A549 (cell line): ENCODE results near the gene SAMM50. TPM values are rescaled to one million over a fixed set of nuclear protein-coding genes. Genes with fewer than 3 reads are reported as not detected.

Experiments used
- ATAC-seq, 2 experiments: fragments of 200-7000 bp in 1 of 2; fragments of >200 bp in 1 of 2; cut with Nextera tagmentation in 1 of 2; cut with Tn5 transposase in 1 of 2; 3 replicates each; pipeline versions ENCODE4 v1.8.0 to v1.9.1; 2018 to 2020; ENCODE audit warnings: mild to moderate bottlenecking in 1 of 2, moderate library complexity in 1 of 2
- CTCF ChIA-PET: fragments of 300-600 bp; sonication (Branson Sonifier 250); formaldehyde crosslinking; extraction: SDS; loops from one replicate; lab custom pipeline; 2021; ENCODE audit warnings: antibody characterized with exemption, inconsistent platforms; lab: Yijun Ruan, JAX
- POLR2A ChIA-PET: fragments of 350-600 bp; formaldehyde crosslinking; extraction: SDS; loops from one replicate; lab custom pipeline; 2021; ENCODE audit warnings: antibody characterized with exemption, inconsistent platforms; lab: Yijun Ruan, JAX
- DNase-seq, 2 experiments: peaks; one replicate each; pipeline versions ENCODE4 v3.0.0 to v3.0.0-alpha.2; 2011 to 2016; ENCODE audit warnings: low read depth in 1 of 2, low spot score in 1 of 2
- FAIRE-seq: peaks from 2 replicates; lab custom pipeline; 2011; peaks lifted over from hg19 to GRCh38; lab: Jason Lieb, UNC
- H3K27ac ChIP-seq, 2 experiments: fragments of >200 bp; sonication (Bioruptor Twin); formaldehyde crosslinking; 3 replicates each; pipeline ENCODE4 v1.5.1; 2016 to 2017
- H3K4me1 ChIP-seq: fragments of >200 bp; sonication (Bioruptor Twin); formaldehyde crosslinking; 3 replicates; pipeline ENCODE4 v1.6.1; 2016
- H3K4me2 ChIP-seq: fragments of >200 bp; sonication (Bioruptor Twin); formaldehyde crosslinking; 3 replicates; pipeline ENCODE4 v1.6.1; 2016
- H3K4me3 ChIP-seq: fragments of >200 bp; sonication (Bioruptor Twin); formaldehyde crosslinking; 3 replicates; pipeline ENCODE4 v1.5.1; 2016
- H3K9me3 ChIP-seq: fragments of >200 bp; sonication (Bioruptor Twin); formaldehyde crosslinking; 3 replicates; pipeline ENCODE4 v1.6.1; 2016
- BHLHE40 ChIP-seq: IDR thresholded peaks from 2 replicates; pipeline ENCODE4 v1.6.1; 2012; ENCODE audit warnings: low read depth, low read length, inconsistent platforms
- CBX2 ChIP-seq: fragments of 200-600 bp; sonication (generic); IDR thresholded peaks from 2 replicates; pipeline ENCODE4 v1.6.1; 2016; ENCODE audit warnings: low read depth, mild to moderate bottlenecking, borderline replicate concordance
- CBX8 ChIP-seq: fragments of 200-600 bp; sonication (generic); IDR thresholded peaks from 2 replicates; pipeline ENCODE4 v1.6.1; 2016
- CHD2 ChIP-seq: fragments of 150-350 bp; IDR thresholded peaks from 2 replicates; pipeline ENCODE4 v1.6.1; 2014; ENCODE audit warnings: low read length; ENCODE audit not compliant: partially characterized antibody
- EHMT2 ChIP-seq: fragments of 200-600 bp; sonication (generic); IDR thresholded peaks from 2 replicates; pipeline ENCODE4 v1.6.1; 2016; ENCODE audit warnings: antibody characterized with exemption, low read depth, mild to moderate bottlenecking, moderate library complexity
- EP300 ChIP-seq, 2 experiments: fragments of >200 bp; sonication (Bioruptor Twin); formaldehyde crosslinking; IDR thresholded peaks; 2 replicates in 1 of 2; 3 replicates in 1 of 2; pipeline ENCODE4 v1.6.1; 2016 to 2017
- FOXS1 ChIP-seq: fragments of 250-450 bp; sonication (Bioruptor Pico); IDR thresholded peaks from 2 replicates; pipeline ENCODE4 v1.5.0; 2020; ENCODE audit warnings: mild to moderate bottlenecking, moderate library complexity
- HES2 ChIP-seq: fragments of >200 bp; sonication (Bioruptor Twin); formaldehyde crosslinking; IDR thresholded peaks from 2 replicates; pipeline ENCODE4 v1.6.1; 2016
- HEYL ChIP-seq: fragments of 250-450 bp; sonication (Bioruptor Pico); IDR thresholded peaks from 2 replicates; pipeline ENCODE4 v1.8.0; 2021; ENCODE audit warnings: mild to moderate bottlenecking, moderate library complexity
- HMGXB4 ChIP-seq: fragments of 250-450 bp; sonication (Bioruptor Pico); IDR thresholded peaks from 2 replicates; pipeline ENCODE4 v1.5.0; 2021; ENCODE audit warnings: mild to moderate bottlenecking, moderate library complexity, borderline replicate concordance
- JUN ChIP-seq, 2 experiments: fragments of >200 bp; sonication (Bioruptor Twin); formaldehyde crosslinking; IDR thresholded peaks; 2 replicates in 1 of 2; 3 replicates in 1 of 2; pipeline ENCODE4 v1.6.1; 2016 to 2017
- JUNB ChIP-seq: fragments of >200 bp; sonication (Bioruptor Twin); formaldehyde crosslinking; IDR thresholded peaks from 2 replicates; pipeline ENCODE4 v1.6.1; 2016
- KDM5A ChIP-seq: fragments of 200-600 bp; sonication (generic); IDR thresholded peaks from 2 replicates; pipeline ENCODE4 v1.6.1; 2016; ENCODE audit warnings: antibody characterized with exemption, mild to moderate bottlenecking
- MAFK ChIP-seq: fragments of 450-650 bp; IDR thresholded peaks from 2 replicates; pipeline ENCODE4 v1.6.1; 2014; ENCODE audit not compliant: partially characterized antibody
- MAZ ChIP-seq: fragments of 150-350 bp; IDR thresholded peaks from 2 replicates; pipeline ENCODE4 v1.6.1; 2014; ENCODE audit warnings: antibody characterized with exemption, low read depth, low read length, borderline replicate concordance
- MYC ChIP-seq: IDR thresholded peaks from 2 replicates; pipeline ENCODE4 v1.6.1; 2012; ENCODE audit warnings: mild to moderate bottlenecking, inconsistent platforms, low read length, improper control_type of control experiment, borderline replicate concordance
- PHF8 ChIP-seq: fragments of 200-600 bp; sonication (generic); IDR thresholded peaks from 2 replicates; pipeline ENCODE4 v1.6.1; 2016; ENCODE audit warnings: low read depth, mild to moderate bottlenecking, antibody characterized with exemption, moderate library complexity, borderline replicate concordance
- POLR2A ChIP-seq: IDR thresholded peaks from 2 replicates; pipeline ENCODE4 v1.6.1; 2012; ENCODE audit warnings: mild to moderate bottlenecking, low read length
- RAD21 ChIP-seq, 2 experiments: fragments of >200 bp in 1 of 2; sonication (Bioruptor Twin) in 1 of 2; formaldehyde crosslinking in 1 of 2; IDR thresholded peaks in 1 of 2; conservative IDR thresholded peaks in 1 of 2; 2 replicates in 1 of 2; 3 replicates in 1 of 2; pipeline ENCODE4 v1.6.1; 2012 to 2018; ENCODE audit warnings: inconsistent platforms in 1 of 2
- RARB ChIP-seq: fragments of 250-450 bp; sonication (Bioruptor Pico); IDR thresholded peaks from 2 replicates; pipeline ENCODE4 v1.8.0; 2021; ENCODE audit warnings: mild to moderate bottlenecking, moderate library complexity
- SMC3 ChIP-seq: fragments of >200 bp; sonication (Bioruptor Twin); formaldehyde crosslinking; IDR thresholded peaks from 3 replicates; pipeline ENCODE4 v1.6.1; 2018; ENCODE audit warnings: inconsistent platforms
- SREBF2 ChIP-seq: fragments of 450-650 bp; IDR thresholded peaks from 2 replicates; pipeline ENCODE4 v1.6.1; 2014; ENCODE audit warnings: mild to moderate bottlenecking, moderate library complexity
- USF2 ChIP-seq: fragments of 450-650 bp; IDR thresholded peaks from 2 replicates; pipeline ENCODE4 v1.6.1; 2014; ENCODE audit warnings: antibody characterized with exemption
- ZFP36 ChIP-seq: fragments of 450-650 bp; IDR thresholded peaks from 2 replicates; pipeline ENCODE4 v1.6.1; 2014; ENCODE audit warnings: borderline replicate concordance; ENCODE audit not compliant: partially characterized antibody
- ZNF302 ChIP-seq: fragments of 250-450 bp; sonication (Bioruptor Pico); IDR thresholded peaks from 2 replicates; pipeline ENCODE4 v1.9.0; 2021; ENCODE audit warnings: inconsistent platforms, mild to moderate bottlenecking, moderate library complexity
- ZSCAN20 ChIP-seq: fragments of 250-450 bp; sonication (Bioruptor Pico); IDR thresholded peaks from 2 replicates; pipeline ENCODE4 v1.8.0; 2022; ENCODE audit warnings: mild to moderate bottlenecking, moderate library complexity
- WGBS: methylation state at CpG from one replicate; pipeline ENCODE4 v1.1.6; 2017; ENCODE audit errors: missing lambda C conversion rate; 5-methylcytosine and 5-hydroxymethylcytosine counted together
- polyA plus RNA-seq, 4 experiments: library from polyadenylated mRNA; depleted of rRNA in 3 of 4; stranded (reverse); fragments of >200 nt; fragmentation: RNase III in 1 of 4; extraction: RNeasy Plus Mini Kit Qiagen cat#74134 plus additional on column Dnase treatment in 1 of 4; gene quantifications; 2 replicates in 3 of 4; 3 replicates in 1 of 4; pipeline ENCODE4 v1.2.3, GENCODE V29; 2011 to 2017

SAMM50 gene
- polyA plus RNA-seq, 2 of the 4 experiments (the other 2 are of a cell fraction) = 49.3 to 51.4 TPM

- TF ChIP-seq MAZ = no peak
- TF ChIP-seq SREBF2 = no peak
- no peak for TF ChIP-seq JUN (IDR thresholded peaks at IDR 0.05)
- no peak for TF ChIP-seq ZFP36
- TF ChIP-seq SMC3 = no peak
- TF ChIP-seq MYC = no peak
- TF ChIP-seq EHMT2 = no peak
- TF ChIP-seq ZNF302 (CRISPR knock-in tag) = no peak
- TF ChIP-seq KDM5A = no peak
- no peak for TF ChIP-seq POLR2A
- TF ChIP-seq CBX2 = no peak
- no peak for TF ChIP-seq RAD21 (conservative IDR thresholded peaks at IDR 0.05 in 1 of 2, IDR thresholded peaks at IDR 0.05 in 1 of 2)
- TF ChIP-seq, all 56 proteins: peak for 0
- Histone ChIP-seq H3K9me3 (no peaks in the 10 kb centered on the region), H3K4me1 (peaks cover under 1% of the 10 kb centered on the region; the same call in 1 of the 3 replicates), H3K4me2 (no peak overlapping the region), H3K4me3 (no peak overlapping the region), H3K27ac (no peak overlapping the region)
- DNase-seq (no peak), FAIRE-seq (no peak), ATAC-seq (no peak)
- POLR2A ChIA-PET = no interaction called here
- CTCF ChIA-PET = interaction anchor here (0.6 to 1.4 kb wide), 3 partner anchors 62 to 838 kb away, joined by 3 to 4 read pairs (median 3); no protein-coding TSS in a partner anchor
- 83% methylated on average over 11 of the region's 12 CpGs for WGBS
Observed at GRCh38 chr22:43948836-43949406, 6.3 kb upstream of the SAMM50 start.

GRCh38 chr22:43951391-43951790 is 3.9 kb upstream of the SAMM50 start:
- H3K9me3 ChIP-seq = no peaks in the 10 kb centered on the region
- TF ChIP-seq KDM5A (no peak), RARB (no peak), ZFP36 (no peak), HMGXB4 (no peak)
- no peak overlapping the region for H3K27ac ChIP-seq
- H3K4me1 ChIP-seq = peaks cover 9% of the 10 kb centered on the region; the same call in 2 of the 3 replicates
- 79% methylated on average over 4 of the region's 5 CpGs for WGBS
- no peak for FAIRE-seq
- CTCF ChIA-PET = interaction anchor here (1.1 to 1.2 kb wide), 3 partner anchors 9 to 68 kb away, joined by 3 to 5 read pairs (median 4); no protein-coding TSS in a partner anchor
- DNase-seq = no peak
- ATAC-seq = no peak
- H3K4me2 ChIP-seq = no peak overlapping the region
- no peak overlapping the region for H3K4me3 ChIP-seq
- POLR2A ChIA-PET = no interaction called here

GRCh38 chr22:43951966-43952365 is 3.3 kb upstream of the SAMM50 start:
- TF ChIP-seq ZFP36 (no peak), CBX8 (no peak), SREBF2 (no peak), JUN (IDR thresholded peaks at IDR 0.05) (no peak), PHF8 (no peak), USF2 (no peak), EP300 (IDR thresholded peaks at IDR 0.05) (no peak), HES2 (no peak), BHLHE40 (no peak), FOXS1 (CRISPR knock-in tag) (no peak), MAFK (no peak), JUNB (no peak), CHD2 (no peak), ZSCAN20 (CRISPR knock-in tag) (no peak), HEYL (CRISPR knock-in tag) (no peak)
- WGBS = 58% methylated on average over 6 of the region's 7 CpGs
- peaks cover 15% of the 10 kb centered on the region; the same call in 2 of the 3 replicates for H3K4me1 ChIP-seq
- no peak overlapping the region for H3K4me3 ChIP-seq
- POLR2A ChIA-PET = no interaction called here
- no peak for ATAC-seq
- CTCF ChIA-PET = interaction anchor here (0.7 to 1.2 kb wide), 5 partner anchors 10 to 185 kb away, joined by 3 to 5 read pairs (median 3); no protein-coding TSS in a partner anchor
- no peaks in the 10 kb centered on the region for H3K9me3 ChIP-seq
- H3K27ac ChIP-seq = no peak overlapping the region
- no peak for DNase-seq
- FAIRE-seq = no peak
- H3K4me2 ChIP-seq = no peak overlapping the region
